Measurements from ENCODE around the gene ST3GAL6. TPM values are rescaled to one million over a fixed set of nuclear protein-coding genes. Genes with fewer than 3 reads are reported as not detected.
A peak's percentile ranks its signal among the peaks of the same experiment; 100 is the strongest.

Gene ST3GAL6
- total and polyA plus RNA-seq, 2 of the 13 experiments (the other 11 are each of a cell fraction or from before 2014, with no cell fraction given): 17.5 to 23.2 TPM

DNA sequence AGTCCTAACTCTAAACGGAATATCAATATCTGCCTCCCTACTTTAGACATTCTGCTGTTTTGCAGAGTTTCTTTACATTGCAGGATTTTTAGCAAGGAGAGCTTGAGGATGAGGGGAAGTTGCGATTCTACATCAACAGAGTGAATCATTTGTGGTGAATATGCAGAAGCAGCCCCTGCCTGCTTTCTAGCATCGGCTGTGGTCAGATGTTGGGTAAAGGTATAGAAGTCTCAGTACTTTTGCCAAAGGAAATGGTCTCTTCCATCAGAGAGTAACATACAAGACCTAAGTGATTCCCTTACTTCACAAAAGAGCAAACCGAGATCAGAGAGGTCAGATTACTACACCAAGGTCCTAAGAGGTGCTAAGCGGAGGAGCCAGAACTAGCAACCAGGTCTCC is 15.2 kb downstream of the ST3GAL6 start (continued):
- no peak for TF ChIP-seq YEATS2 (CRISPR knock-in tag; IDR thresholded peaks at IDR 0.05; ENCODE audit: borderline replicate concordance)
- no peak for TF ChIP-seq ZNF34 (CRISPR knock-in tag; IDR thresholded peaks at IDR 0.05; ENCODE audit: borderline replicate concordance)
- 0 out of 2 replicates have a peak, but pooled peaks have one; percentile 14 for TF ChIP-seq ZNF317 (CRISPR knock-in tag; IDR thresholded peaks at IDR 0.05)
- TF ChIP-seq, protein P1, sequence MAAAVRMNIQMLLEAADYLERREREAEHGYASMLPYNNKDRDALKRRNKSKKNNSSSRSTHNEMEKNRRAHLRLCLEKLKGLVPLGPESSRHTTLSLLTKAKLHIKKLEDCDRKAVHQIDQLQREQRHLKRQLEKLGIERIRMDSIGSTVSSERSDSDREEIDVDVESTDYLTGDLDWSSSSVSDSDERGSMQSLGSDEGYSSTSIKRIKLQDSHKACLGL (CRISPR knock-in tag; IDR thresholded peaks at IDR 0.05): no peak

DNA sequence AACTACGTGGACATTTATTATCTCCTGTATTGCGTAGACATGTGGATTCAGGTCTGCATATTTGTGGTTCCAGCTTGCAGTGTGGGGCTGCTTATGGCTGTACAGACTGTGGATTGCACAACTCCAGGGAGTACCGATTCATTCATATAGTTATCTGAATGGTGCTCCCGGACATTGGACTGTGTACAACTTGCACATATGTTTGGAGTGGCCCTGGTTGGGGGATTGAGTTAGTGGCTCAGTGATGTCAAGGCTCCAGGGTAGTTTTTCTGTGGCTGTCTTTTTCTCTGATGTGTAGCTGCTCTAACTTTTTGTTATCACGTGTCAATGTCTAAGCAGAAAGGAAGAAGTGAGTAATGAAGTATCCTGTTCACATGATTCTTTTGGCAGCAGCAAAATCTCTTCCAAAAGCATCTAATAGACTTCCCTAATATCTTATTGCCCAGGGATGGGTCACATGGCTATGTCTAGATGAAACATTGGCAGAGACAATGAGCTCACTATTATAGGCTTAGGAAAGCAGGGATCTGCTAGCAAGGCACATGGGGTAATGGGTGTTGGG is 15.8 kb downstream of the ST3GAL6 start:
- ChIA-PET CTCF (ENCODE audit: low intra/inter-chr PET ratio, low total read pairs) (no interaction called here), POLR2A (interaction anchor here (1.4 kb wide), 1 partner anchor 47 kb away, joined by 7 read pairs; no protein-coding TSS in a partner anchor)
- Histone ChIP-seq H3K27ac (ENCODE audit: extremely low read length, insufficient read depth, low read length) (peak overlapping the region; percentile 83), H3K9ac (ENCODE audit: insufficient read depth, low read depth, low read length) (peak overlapping the region; percentile 24; the same call in 1 of the 2 replicates), H3K36me3 (replicated peaks in 1 of 2; ENCODE audit: control insufficient read depth in 1 of 2, insufficient read depth in 2 of 2, low read length in 2 of 2) (peaks cover 0 to 2% of the 10 kb centered on the region in 2 experiments; a peak in 4 of 5 replicates), H3K9me3 (ENCODE audit: low read length) (no peaks in the 10 kb centered on the region), H3K4me3 (replicated peaks in 1 of 3; ENCODE audit: insufficient read depth in 1 of 3, low read depth in 2 of 3, low read length in 3 of 3) (no peak overlapping the region), H3K27me3 (ENCODE audit: control insufficient read depth in 1 of 2, insufficient read depth in 2 of 2, low read length in 2 of 2) (no peaks in the 10 kb centered on the region), H3K79me2 (ENCODE audit: insufficient read depth, low read length) (peaks cover 3% of the 10 kb centered on the region), H4K20me1 (ENCODE audit: insufficient read depth, low read length) (no peaks in the 10 kb centered on the region), H2AFZ (ENCODE audit: low read length) (no peak overlapping the region), H3K4me1 (ENCODE audit: insufficient read depth, low read length) (peaks cover 91% of the 10 kb centered on the region), H3K4me2 (ENCODE audit: low read depth, low read length) (peak overlapping the region; percentile 48)
- ATAC-seq: peak; percentile 89
- DNase-seq (ENCODE audit: low spot score): peak; percentile 97
- intact Hi-C loops (cut with micrococcal nuclease; ENCODE audit: unreplicated experiment): loop anchor here (1.0 kb wide), 2 partner anchors 7 to 46 kb away; no protein-coding TSS in a partner anchor
- in situ Hi-C loops (cut with HindIII; ENCODE audit: extremely low pct_ligation_motif_present, low pct_unique_long_range_greater_than_20kb): loop anchor here (5.0 kb wide), 1 partner anchor 47 kb away; no protein-coding TSS in a partner anchor
- FAIRE-seq: peak; percentile 90
- 3% methylated on average over 4 of the region's 5 CpGs for WGBS (ENCODE audit: low lambda C conversion rate)
- BruUV-seq (replicated peaks): no TSS peak
- TF ChIP-seq, protein P2, sequence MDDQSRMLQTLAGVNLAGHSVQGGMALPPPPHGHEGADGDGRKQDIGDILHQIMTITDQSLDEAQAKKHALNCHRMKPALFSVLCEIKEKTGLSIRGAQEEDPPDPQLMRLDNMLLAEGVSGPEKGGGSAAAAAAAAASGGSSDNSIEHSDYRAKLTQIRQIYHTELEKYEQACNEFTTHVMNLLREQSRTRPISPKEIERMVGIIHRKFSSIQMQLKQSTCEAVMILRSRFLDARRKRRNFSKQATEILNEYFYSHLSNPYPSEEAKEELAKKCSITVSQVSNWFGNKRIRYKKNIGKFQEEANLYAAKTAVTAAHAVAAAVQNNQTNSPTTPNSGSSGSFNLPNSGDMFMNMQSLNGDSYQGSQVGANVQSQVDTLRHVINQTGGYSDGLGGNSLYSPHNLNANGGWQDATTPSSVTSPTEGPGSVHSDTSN (CRISPR knock-in tag; IDR thresholded peaks at IDR 0.05; ENCODE audit: borderline replicate concordance): no peak
- TF ChIP-seq ZNF280D (CRISPR knock-in tag; IDR thresholded peaks at IDR 0.05) (peak; percentile 61; the same call in 1 of the 2 replicates), SPEN (CRISPR knock-in tag; IDR thresholded peaks at IDR 0.05; ENCODE audit: low read depth) (no peak; the same call in 1 of the 2 replicates), NPAS2 (CRISPR knock-in tag; IDR thresholded peaks at IDR 0.05; ENCODE audit: borderline replicate concordance) (no peak), ZNF205 (CRISPR knock-in tag; IDR thresholded peaks at IDR 0.05) (peak; percentile 62; the same call in 1 of the 2 replicates), NCOA5 (CRISPR knock-in tag; IDR thresholded peaks at IDR 0.05) (no peak), ZNF746 (CRISPR knock-in tag; IDR thresholded peaks at IDR 0.05) (peak; percentile 50; the same call in 1 of the 2 replicates), ZFP36 (IDR thresholded peaks at IDR 0.05; ENCODE audit: borderline replicate concordance, low read depth, low read length, partially characterized antibody) (no peak), FOXA1 (IDR thresholded peaks at IDR 0.05) (no peak), FOXA1 (CRISPR knock-in tag; IDR thresholded peaks at IDR 0.05) (peak; percentile 69; the same call in 1 of the 2 replicates), TFDP2 (CRISPR knock-in tag; IDR thresholded peaks at IDR 0.05) (no peak), ZNF788 (CRISPR knock-in tag; IDR thresholded peaks at IDR 0.05; ENCODE audit: borderline replicate concordance) (peak; percentile 82; the same call in 1 of the 2 replicates)
